GM21528 (cell line): Measurements from ENCODE around the gene ACTBL2.
"Not testable (repeated sequence)": the region's sequence is repeated elsewhere in the genome, so short reads cannot be mapped to it uniquely, and the experiment has no call there.

Source experiments
- ATAC-seq: cut with Tn5 transposase; IDR thresholded peaks from one replicate; pipeline ENCODE4 v1.9.1; 2021; ENCODE audit warnings: mild to moderate bottlenecking, moderate library complexity; ENCODE audit not compliant: unreplicated experiment, low FRiP score

The ACTBL2 gene

DNA sequence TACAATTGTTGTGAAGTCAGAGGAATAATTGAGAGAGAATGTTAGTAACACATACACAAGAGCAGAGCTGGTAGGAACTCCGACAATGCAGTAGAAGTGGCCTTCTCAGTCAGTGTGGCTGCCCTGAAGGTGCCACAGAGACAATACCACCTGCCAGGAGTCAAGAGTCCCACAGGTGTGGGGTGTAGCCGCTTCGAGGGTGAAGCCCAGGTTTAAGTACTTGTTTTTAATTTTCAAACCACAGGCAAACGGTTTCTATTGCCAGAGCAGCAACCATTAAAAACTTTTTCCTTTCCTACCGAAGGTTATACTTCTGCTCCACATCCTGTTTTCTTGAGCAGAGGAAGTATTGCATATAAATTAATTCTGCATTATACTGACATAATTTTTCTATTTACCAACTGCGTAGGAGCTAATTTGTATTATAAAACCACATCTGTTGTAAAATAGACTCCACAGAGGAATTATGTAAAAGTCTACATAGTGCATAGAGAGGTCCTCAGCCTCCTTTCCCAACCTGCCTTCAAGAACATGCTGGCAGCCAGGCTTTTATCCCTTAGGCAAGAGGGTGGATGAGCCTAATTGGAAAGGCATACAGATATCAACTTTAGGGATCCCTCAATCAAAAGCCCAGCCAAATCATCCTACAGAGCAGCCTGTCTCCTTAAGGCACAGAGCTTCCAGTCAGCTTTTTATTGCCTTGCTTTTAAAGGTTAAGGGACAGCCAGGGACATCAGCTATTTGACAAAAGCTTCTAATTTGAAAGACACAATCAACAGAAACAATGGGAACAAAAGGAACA, 12.9 kb upstream of the ACTBL2 start:
- ATAC-seq = no peak

DNA sequence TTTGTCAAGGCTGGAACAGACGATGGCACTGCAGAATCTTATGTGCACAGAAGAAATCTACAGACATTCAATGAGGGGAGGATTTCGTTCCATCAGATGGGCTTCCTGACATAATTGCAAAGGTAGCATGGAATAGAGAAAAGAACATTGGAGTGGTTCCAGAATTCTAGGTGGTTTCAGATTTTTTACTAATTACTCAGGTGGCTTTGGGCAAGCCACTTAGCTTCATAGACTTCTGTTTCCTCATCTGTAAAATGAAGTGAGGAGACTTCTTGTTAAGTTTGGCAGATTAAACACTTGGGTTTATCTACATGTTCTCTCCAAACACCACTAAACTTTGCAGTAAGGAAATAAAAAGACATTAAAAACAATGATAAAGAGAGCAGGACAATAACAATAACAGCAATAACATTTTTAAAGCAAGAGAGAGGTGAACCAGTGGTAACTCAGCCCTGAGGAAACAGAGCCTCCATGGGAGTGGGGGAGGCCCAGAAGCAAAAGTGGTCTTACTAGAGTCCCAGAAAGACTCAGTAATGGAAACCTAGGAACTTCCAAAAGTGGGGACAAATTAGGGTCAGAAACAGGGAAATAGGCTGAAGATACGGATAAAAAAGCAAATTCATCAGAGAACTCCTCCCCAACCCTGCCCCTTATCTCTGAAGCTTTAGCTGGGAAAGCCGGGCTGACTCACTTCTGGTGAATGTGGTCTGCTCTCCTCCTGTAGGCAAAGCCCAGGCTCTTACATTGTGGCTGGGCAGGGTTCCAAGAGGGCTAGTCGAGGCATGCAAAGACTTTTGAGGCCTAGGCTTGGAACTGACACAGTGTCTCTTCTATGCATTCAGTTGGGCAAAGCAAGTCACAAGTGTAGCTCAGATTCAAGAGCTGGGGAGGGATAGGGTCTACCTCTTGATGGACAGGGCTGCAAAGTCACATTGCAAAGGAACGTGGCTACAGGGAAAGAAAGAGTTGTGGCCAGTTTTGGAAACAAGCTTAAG, 11.8 kb upstream of the ACTBL2 start:
- ATAC-seq = no peak

- ATAC-seq = no peak
These were observed 10.4 kb upstream of the ACTBL2 start for GRCh38 chr5:57493034-57493433.

GRCh38 chr5:57492632-57493031, 10.0 kb upstream of the ACTBL2 start:
- no peak for ATAC-seq

DNA sequence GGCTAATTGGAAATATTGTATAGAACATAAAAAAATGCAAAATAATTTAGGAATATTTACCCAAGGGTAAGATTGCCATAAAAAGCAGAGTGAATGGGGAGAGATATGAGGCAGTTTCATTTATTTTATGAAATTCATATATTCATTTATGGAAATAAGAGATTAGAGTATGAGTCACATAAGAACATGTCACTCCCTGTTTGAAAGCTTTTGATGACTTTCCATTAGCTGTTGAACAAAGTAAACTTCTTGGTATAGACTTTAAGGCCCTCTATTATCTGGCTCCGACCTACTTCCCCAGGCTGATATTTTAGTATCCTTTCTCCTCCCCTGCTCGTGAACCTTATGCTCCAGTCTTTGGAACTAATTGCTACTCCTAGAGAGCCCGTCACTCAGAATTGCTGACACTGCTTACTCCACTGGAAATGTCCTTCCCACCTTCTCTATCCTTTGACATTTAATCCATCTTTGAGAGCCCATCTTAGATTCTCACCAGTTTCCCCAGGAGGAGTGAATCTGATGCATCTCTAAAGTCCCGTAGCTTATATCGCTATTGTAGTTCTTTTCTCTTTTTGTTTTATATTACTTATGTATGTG, 8.9 kb upstream of the ACTBL2 start:
- ATAC-seq = no peak

- ATAC-seq = no peak
These were observed 5.8 kb upstream of the ACTBL2 start for GRCh38 chr5:57488215-57488955.

- ATAC-seq = no peak
These were observed 3.5 kb upstream of the ACTBL2 start for GRCh38 chr5:57486027-57486602.

DNA sequence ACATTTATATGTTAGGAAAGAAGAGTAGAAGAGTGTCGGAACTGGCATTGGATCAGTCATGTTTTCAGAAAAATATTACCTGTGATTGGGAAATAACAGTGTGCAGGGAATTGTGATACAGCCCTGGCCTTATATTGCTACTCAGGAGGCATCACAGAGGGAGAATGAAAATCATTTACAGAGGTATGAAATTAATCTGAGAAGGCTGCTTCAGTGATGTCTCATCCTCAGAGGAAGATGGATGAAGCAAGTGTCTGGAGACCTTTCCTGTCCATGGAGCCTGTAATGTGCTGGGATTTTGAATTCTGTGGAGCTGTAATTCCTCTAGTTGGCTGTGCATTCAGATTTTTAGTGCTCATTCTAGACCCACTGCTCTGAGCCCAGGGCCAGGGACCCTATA, 3.8 kb downstream of the ACTBL2 start:
- ATAC-seq = no peak

- no peak for ATAC-seq
These were observed 6.0 kb downstream of the ACTBL2 start for GRCh38 chr5:57476601-57477056.

DNA sequence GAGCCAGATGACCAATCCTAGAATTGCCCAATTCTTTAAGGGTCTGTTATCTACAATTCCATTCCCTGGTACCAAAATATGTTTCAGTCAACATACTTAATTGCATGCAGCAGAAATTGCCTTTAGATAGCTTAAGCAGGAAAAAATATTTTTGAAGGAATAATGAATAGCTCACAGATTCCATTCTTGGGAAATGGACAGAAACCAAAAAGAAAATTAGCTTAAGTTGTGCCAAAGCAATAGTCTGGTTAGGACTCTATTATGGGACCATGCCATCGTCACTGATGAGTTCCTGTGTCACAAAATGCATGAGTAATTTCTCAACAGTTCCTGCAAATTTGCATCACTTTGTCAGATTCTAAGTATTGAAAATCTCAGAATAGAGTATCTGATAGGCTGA, 12.3 kb downstream of the ACTBL2 start:
- ATAC-seq = no peak

DNA sequence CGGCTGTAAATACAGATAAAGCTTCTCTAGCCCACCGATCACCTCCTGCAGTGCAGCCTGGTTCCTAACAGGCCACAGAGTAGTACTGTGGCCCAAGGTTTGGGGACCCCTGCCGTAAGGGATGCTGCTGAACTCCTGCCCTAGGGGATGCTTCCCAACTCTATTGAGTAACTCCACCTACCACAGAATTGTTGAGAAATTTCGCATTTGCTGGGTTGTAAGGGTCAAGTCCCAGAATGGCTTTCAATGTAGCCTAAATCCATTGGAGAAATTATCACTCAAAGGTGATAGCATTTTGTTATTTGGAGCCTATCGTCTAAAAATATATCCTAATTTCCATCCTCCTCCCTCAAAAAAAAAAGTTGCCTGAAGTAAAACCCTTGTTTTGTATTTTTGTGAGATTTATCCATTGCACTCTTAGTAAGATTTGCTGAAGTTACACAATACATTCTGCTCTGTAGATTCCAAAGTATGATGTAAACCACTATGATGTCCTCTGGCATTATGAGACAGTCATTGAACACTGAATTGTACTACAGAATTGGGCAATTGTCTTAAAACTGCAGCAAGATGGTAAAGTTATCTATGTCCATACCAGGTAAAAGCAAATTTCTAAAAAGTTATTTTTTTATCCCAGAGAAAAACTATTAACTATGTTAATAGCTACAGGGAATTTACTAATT, 14.0 kb downstream of the ACTBL2 start:
- ATAC-seq = no peak

GRCh38 chr5:57466544-57466943, 16.1 kb downstream of the ACTBL2 start:
- no peak for ATAC-seq

DNA sequence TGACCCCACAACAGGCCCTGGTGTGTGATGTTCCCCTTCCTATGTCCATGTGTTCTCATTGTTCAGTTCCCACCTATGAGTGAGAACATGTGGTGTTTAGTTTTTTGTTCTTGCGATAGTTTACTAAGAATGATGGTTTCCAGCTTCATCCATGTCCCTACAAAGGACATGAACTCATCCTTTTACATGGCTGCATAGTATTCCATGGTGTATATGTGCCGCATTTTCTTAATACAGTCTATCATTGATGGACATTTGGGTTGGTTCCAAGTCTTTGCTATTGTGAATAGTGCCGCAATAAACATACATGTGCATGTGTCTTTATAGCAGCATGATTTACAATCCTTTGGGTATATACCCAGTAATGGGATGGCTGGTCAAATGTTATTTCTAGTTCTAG, 22.6 kb downstream of the ACTBL2 start:
- ATAC-seq = not testable (repeated sequence)

DNA sequence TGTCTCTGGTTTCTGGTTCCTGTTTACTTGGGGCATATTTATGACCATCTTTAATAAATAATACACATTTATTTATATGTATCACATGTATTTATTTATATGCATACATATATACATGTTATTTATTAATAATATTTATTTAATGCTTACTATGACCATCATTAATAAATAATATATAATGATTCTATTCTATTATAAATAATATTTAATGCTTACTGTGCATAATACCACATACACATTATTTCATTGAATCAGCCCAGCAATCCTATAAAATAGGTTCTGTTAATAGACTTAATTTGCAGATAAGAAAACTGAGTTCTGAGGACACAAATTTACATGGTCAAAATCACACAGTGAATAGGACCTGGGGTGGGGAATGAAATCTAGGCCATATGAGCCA, 24.2 kb downstream of the ACTBL2 start:
- ATAC-seq = no peak

DNA sequence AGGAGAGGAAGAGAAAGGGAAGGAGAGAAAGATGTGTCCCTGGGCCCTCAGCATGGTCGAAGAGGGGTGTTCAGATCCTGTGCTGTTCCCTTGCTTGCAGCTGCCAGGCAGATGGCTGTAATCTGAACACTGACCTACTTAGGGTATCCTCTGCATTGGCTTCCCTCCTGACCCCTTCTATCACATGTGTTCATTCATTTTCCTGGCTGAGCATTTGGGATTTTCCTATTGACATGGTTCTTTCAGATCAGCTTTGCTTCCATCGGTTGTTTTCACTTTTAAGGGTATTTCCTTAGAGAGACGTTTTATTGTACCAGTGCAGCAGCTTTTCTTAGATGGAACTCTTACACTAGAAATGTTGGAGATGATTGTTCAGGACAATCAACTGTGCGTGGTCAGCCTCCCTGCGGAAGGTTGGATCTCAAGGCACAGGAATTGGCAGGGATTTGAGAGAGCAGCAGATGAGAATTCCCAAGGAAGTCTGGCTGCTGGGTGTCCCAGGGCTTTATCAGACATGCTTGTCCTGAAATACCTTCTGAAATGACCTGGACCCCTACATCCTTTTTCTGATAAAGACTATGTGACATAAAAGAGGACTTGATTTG, 26.0 kb downstream of the ACTBL2 start:
- ATAC-seq = no peak

- ATAC-seq = no peak
These were observed 26.8 kb downstream of the ACTBL2 start for GRCh38 chr5:57455511-57456455.

- no peak for ATAC-seq
These were observed 27.7 kb downstream of the ACTBL2 start for GRCh38 chr5:57454896-57455295.

DNA sequence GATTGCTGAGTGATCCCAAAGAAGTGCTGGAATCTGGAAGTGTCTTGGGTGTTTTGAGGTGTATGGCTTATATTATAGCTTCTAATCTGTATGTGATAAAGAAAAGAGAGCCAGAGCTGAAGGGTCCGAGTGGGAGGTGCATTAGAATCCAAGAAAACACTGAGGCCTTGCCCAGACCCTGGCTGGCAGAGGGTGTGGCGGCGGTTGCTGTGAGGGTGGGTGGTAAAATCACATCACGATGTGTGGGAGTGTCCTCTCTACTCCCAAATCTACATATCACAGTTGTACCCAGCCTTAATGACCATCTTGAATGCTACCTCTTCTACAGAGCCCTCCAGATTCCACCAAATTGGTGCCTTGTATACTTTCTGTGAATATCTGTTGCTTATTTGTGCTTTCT, 28.9 kb downstream of the ACTBL2 start:
- no peak for ATAC-seq
